Testis (tissue), 3 donors: ENCODE measurements around the gene POU6F2. TPM values are rescaled to one million over a fixed set of nuclear protein-coding genes. Genes with fewer than 3 reads are reported as not detected.

Experiments used
- DNase-seq: peaks from one replicate; pipeline ENCODE4 v3.0.0-alpha.2; 2019
- H3K27ac ChIP-seq, 2 donors: fragments of 200-600 bp; sonication (generic); one replicate each; pipeline ENCODE4 v1.5.1; 2019
- H3K27me3 ChIP-seq: fragments of 200-600 bp; sonication (generic); one replicate; pipeline ENCODE4 v1.5.1; 2019
- H3K36me3 ChIP-seq: fragments of 200-600 bp; sonication (generic); one replicate; pipeline ENCODE4 v1.5.1; 2017; ENCODE audit warnings: low read depth; ENCODE audit errors: missing control alignments
- H3K4me1 ChIP-seq: fragments of 200-600 bp; sonication (generic); one replicate; pipeline ENCODE4 v1.5.1; 2019
- H3K4me3 ChIP-seq, 2 donors: fragments of 200-600 bp; sonication (generic); one replicate each; pipeline ENCODE4 v1.5.1; 2017 to 2019
- H3K9me3 ChIP-seq: fragments of 200-600 bp; sonication (generic); one replicate; pipeline ENCODE4 v1.5.1; 2017
- CTCF ChIP-seq, 3 experiments: fragments of 450-650 bp in 2 of 3; fragments of 200-600 bp in 1 of 3; sonication (generic) in 1 of 3; IDR thresholded peaks; one replicate each; pipeline ENCODE4 v1.5.1; 2016 to 2019; ENCODE audit warnings: antibody characterized with exemption in 3 of 3, mild to moderate bottlenecking in 2 of 3, moderate library complexity in 1 of 3
- POLR2A ChIP-seq: fragments of 450-650 bp; IDR thresholded peaks from one replicate; pipeline ENCODE4 v1.6.1; 2017; ENCODE audit warnings: antibody characterized with exemption, mild to moderate bottlenecking, moderate library complexity
- WGBS, 2 donors: methylation state at CpG; one replicate each; pipeline ENCODE4 v1.1.5; 2018; 5-methylcytosine and 5-hydroxymethylcytosine counted together
- intact Hi-C: fragments of 100-400 bp; cut with DNase I; formaldehyde crosslinking; loops from one replicate; pipeline ENCODE4 v1.15.1; 2023; ENCODE audit warnings: low total_unique reads
- polyA plus RNA-seq: library from polyadenylated mRNA; stranded (reverse); fragments of 350-450 nt; fragmentation: Illumina TruSeq; extraction: RNeasy Lipid Tissue Mini Kit (QIAGEN cat#74804); gene quantifications from one replicate; pipeline ENCODE4 v1.2.3, GENCODE V29; 2014; ENCODE audit warnings: low read depth, low replicate concordance; ENCODE audit not compliant: insufficient read depth
- total RNA-seq, 2 donors: library from RNA; depleted of rRNA; stranded (reverse); fragments of >200 nt; gene quantifications; one replicate each; pipeline ENCODE4 v1.2.3, GENCODE V29; 2016

POU6F2 gene
- total and polyA plus RNA-seq, 3 donors from 2014 or later: 1.3 to 3.4 (median 1.7) TPM

- Histone ChIP-seq H3K4me1 (peaks cover 2% of the 10 kb centered on the region), H3K27me3 (no peaks in the 10 kb centered on the region), H3K4me3 (no peak overlapping the region), H3K9me3 (no peaks in the 10 kb centered on the region), H3K36me3 (no peaks in the 10 kb centered on the region), H3K27ac (no peak overlapping the region)
- intact Hi-C loops: no loop called here
- 78 to 94% methylated on average over 1 of the region's 1 CpG for WGBS, 2 donors
- no peak for DNase-seq
- TF ChIP-seq POLR2A (no peak), CTCF (IDR thresholded peaks at IDR 0.05) (no peak)
These were observed 431.2 kb downstream of the POU6F2 start for GRCh38 chr7:39408906-39409305.

GRCh38 chr7:39410582-39410981 is 432.9 kb downstream of the POU6F2 start:
- intact Hi-C loops: no loop called here
- Histone ChIP-seq H3K4me1 (peaks cover 3% of the 10 kb centered on the region), H3K27me3 (no peaks in the 10 kb centered on the region), H3K36me3 (no peaks in the 10 kb centered on the region), H3K4me3 (no peak overlapping the region), H3K27ac (no peak overlapping the region), H3K9me3 (no peaks in the 10 kb centered on the region)
- no peak for DNase-seq
- no peak for TF ChIP-seq CTCF (IDR thresholded peaks at IDR 0.05)
- no peak for TF ChIP-seq POLR2A
- 93 to 96% methylated on average over 5 of the region's 5 CpGs for WGBS, 2 donors

GRCh38 chr7:39413636-39414223 is 436.0 kb downstream of the POU6F2 start:
- no peaks in the 10 kb centered on the region for H3K27me3 ChIP-seq
- no peak for TF ChIP-seq CTCF (IDR thresholded peaks at IDR 0.05)
- TF ChIP-seq POLR2A: no peak
- WGBS, 2 donors: 6 to 8% methylated on average over 18 to 25 of the region's 25 CpGs
- intact Hi-C loops: no loop called here
- H3K27ac ChIP-seq: no peak overlapping the region
- H3K9me3 ChIP-seq: no peaks in the 10 kb centered on the region
- peaks cover 3% of the 10 kb centered on the region for H3K4me1 ChIP-seq
- peak overlapping the region; percentile 45 to 62 for H3K4me3 ChIP-seq
- no peaks in the 10 kb centered on the region for H3K36me3 ChIP-seq
- no peak for DNase-seq

- H3K27ac ChIP-seq: no peak overlapping the region
- DNase-seq: peak; percentile 58
- H3K36me3 ChIP-seq: no peaks in the 10 kb centered on the region
- H3K4me3 ChIP-seq: peak overlapping the region; percentile 45 to 62
- H3K4me1 ChIP-seq: peaks cover 3% of the 10 kb centered on the region
- H3K27me3 ChIP-seq: no peaks in the 10 kb centered on the region
- no peak for TF ChIP-seq CTCF (IDR thresholded peaks at IDR 0.05)
- no peak for TF ChIP-seq POLR2A
- intact Hi-C loops: no loop called here
- WGBS, 2 donors: 1 to 2% methylated on average over 33 to 40 of the region's 40 CpGs
- H3K9me3 ChIP-seq: no peaks in the 10 kb centered on the region
These were observed 436.7 kb downstream of the POU6F2 start for GRCh38 chr7:39414224-39415035.
